Pancreas (tissue), 10 donors: ENCODE data around the gene PRKCA. TPM values are rescaled to one million over a fixed set of nuclear protein-coding genes. Genes with fewer than 3 reads are reported as not detected.

ENCODE experiments used
- ATAC-seq, 4 donors: fragments of 200-7000 bp; cut with Tn5 transposase; one replicate each; pipeline versions ENCODE4 v1.8.0 to v1.9.1; 2020; ENCODE audit warnings: mild to moderate bottlenecking in 4 of 4, moderate library complexity in 4 of 4
- DNase-seq, 6 donors: peaks; one replicate each; pipeline ENCODE4 v3.0.0-alpha.2; 2020
- FAIRE-seq: peaks from 2 replicates; lab custom pipeline; 2012; peaks lifted over from hg19 to GRCh38; lab: Jason Lieb, UNC
- H3K27ac ChIP-seq, 4 donors: fragments of 200-600 bp; sonication (generic); 1 replicate in 3 of 4; 2 replicates in 1 of 4; pipeline versions ENCODE4 v1.5.0 to v1.8.0; 2020
- H3K27me3 ChIP-seq, 4 donors: fragments of 200-600 bp; one replicate each; pipeline ENCODE4 v1.8.0; 2021
- H3K36me3 ChIP-seq, 3 donors: fragments of 200-600 bp; sonication (generic) in 1 of 3; one replicate each; pipeline versions ENCODE4 v1.5.0 to v1.8.0; 2020 to 2021
- H3K4me1 ChIP-seq, 3 donors: fragments of 200-600 bp; one replicate each; pipeline ENCODE4 v1.8.0; 2021
- H3K4me3 ChIP-seq, 4 donors: fragments of 200-600 bp; sonication (generic) in 2 of 4; one replicate each; pipeline versions ENCODE4 v1.5.0 to v1.8.0; 2020 to 2021
- H3K9me3 ChIP-seq, 4 donors: fragments of 200-600 bp; one replicate each; pipeline ENCODE4 v1.8.0; 2021
- WGBS, 2 donors: extraction: QIAGEN DNeasy Blood & Tissue Kit; methylation state at CpG; one replicate each; pipeline ENCODE4 v1.1.7; 2013; 5-methylcytosine and 5-hydroxymethylcytosine counted together
- intact Hi-C, 3 donors: fragments of 100-400 bp; cut with DNase I; formaldehyde crosslinking; loops; one replicate each; pipeline versions ENCODE4 v1.11.1 to v1.14.2; 2022
- polyA plus RNA-seq, 2 donors: library from polyadenylated mRNA; stranded (reverse); fragments of 200-250 nt; gene quantifications; one replicate each; pipeline ENCODE4 v1.2.3, GENCODE V29; 2013
- total RNA-seq, 6 donors: library from RNA; stranded (reverse); fragmentation: NEBNext Ultra II Directional in 4 of 6; extraction: Animal tissue kit (Norgen Biotek cat#: 25700) in 4 of 6; gene quantifications; one replicate each; pipeline versions ENCODE4 v1.2.1 to v1.2.4, GENCODE V29; 2021 to 2023
- TF ChIP-seq, protein P1 (sequence below), 4 donors: fragments of 200-600 bp; sonication (generic) in 3 of 4; IDR thresholded peaks; one replicate each; pipeline versions ENCODE4 v1.5.0 to v1.8.0; 2021; ENCODE audit warnings: antibody characterized with exemption in 4 of 4
- donor health status: healthy with polysubstance abuse.
- donor health status: DM: no; HTN: no; CAD: no; lungs with moderate emphysema.
- donor health status: DM: no; HTN: no; CAD: no.
- donor health status: control.
- donor health status: control.
- donor health status: Bipolar disorder and iron deficiency.
- donor health status: DM: yes; HTN: yes; CAD: no.
- donor health status: DM: no; HTN: no; CAD: no.
- donor health status: DM: no; HTN: no; CAD: no.
- donor health status: DM: yes; HTN: yes; CAD: no.

Gene PRKCA
- total and polyA plus RNA-seq, 8 donors = 3.5 to 22.3 (median 10.2) TPM

DNA sequence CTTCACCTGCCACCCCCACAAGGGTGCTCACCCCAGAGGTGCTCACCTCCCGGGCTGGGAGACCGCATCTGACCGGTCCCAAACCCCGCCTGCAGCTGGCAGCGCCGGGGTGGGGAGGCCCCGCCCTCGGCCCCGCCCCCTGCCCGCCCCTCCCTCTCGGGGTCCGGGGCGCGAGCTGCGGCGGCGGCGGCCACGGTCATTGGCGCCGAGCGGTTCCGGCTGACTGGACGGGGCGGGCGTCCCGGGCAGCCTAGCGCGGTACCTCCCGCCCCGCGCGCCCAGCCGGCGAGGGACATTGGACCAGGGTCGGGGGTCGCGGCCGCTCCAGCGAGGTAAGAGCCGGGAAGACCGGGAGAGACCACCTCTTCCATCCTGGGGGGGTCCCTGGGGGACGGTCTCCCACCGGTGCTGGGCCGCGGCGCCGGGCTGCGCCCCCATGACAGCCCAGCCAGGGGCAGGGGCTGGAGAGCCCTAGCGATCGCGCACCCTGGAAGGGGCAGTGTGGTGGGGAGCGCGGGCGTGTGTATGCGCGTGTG lies 532.6 kb downstream of the PRKCA start, which contains the start of gene CACNG5:
CACNG5 (plus strand) TSS at position 199 of the 536 bp plus-strand sequence. CDS start 42,216 bp downstream, outside the sequence.
- no peaks in the 10 kb centered on the region for H3K9me3 ChIP-seq
- intact Hi-C loops = no loop called here
- no peaks in the 10 kb centered on the region for H3K36me3 ChIP-seq
- no peak within 1 kb of the TSS for H3K27ac ChIP-seq
- WGBS, 2 donors = 8 to 9% methylated on average over 30 to 57 of the region's 57 CpGs
- no peak within 1 kb of the TSS for H3K4me3 ChIP-seq
- peak in 3 of 4 donors; percentile 65 to 84 (median 68) for ATAC-seq
- peaks cover 0 to 5% (median 0%) of the 10 kb centered on the region in 4 donors for H3K27me3 ChIP-seq
- TF ChIP-seq, protein P1, sequence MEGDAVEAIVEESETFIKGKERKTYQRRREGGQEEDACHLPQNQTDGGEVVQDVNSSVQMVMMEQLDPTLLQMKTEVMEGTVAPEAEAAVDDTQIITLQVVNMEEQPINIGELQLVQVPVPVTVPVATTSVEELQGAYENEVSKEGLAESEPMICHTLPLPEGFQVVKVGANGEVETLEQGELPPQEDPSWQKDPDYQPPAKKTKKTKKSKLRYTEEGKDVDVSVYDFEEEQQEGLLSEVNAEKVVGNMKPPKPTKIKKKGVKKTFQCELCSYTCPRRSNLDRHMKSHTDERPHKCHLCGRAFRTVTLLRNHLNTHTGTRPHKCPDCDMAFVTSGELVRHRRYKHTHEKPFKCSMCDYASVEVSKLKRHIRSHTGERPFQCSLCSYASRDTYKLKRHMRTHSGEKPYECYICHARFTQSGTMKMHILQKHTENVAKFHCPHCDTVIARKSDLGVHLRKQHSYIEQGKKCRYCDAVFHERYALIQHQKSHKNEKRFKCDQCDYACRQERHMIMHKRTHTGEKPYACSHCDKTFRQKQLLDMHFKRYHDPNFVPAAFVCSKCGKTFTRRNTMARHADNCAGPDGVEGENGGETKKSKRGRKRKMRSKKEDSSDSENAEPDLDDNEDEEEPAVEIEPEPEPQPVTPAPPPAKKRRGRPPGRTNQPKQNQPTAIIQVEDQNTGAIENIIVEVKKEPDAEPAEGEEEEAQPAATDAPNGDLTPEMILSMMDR (IDR thresholded peaks at IDR 0.05) = no peak
- no peak for FAIRE-seq
- no peak for DNase-seq
- H3K4me1 ChIP-seq = no peaks in the 10 kb centered on the region

DNA sequence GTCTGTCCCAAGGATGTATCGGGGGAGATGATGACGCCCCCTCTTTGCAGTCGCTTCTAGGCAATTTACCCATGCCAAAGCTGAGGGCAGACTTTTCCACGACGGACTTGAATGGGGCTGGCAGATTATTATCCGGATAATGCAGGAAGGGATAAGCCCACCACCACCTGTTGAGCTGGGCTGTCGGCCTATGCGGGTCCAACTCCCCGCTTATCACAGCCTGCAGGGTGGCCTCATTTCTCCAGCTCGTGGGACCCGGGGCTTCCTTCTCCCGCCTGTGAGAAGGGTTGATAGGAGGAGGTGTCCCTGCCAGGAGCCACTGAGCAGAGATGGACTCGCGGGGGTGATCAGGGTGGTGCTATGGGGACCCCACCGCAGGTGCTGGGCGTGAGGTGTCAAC lies 533.1 kb downstream of the PRKCA start:
- 47 to 50% methylated on average over 16 of the region's 16 CpGs for WGBS, 2 donors
- Histone ChIP-seq H3K9me3 (no peaks in the 10 kb centered on the region), H3K4me1 (no peaks in the 10 kb centered on the region), H3K36me3 (no peaks in the 10 kb centered on the region), H3K27me3 (peaks cover 0 to 5% (median 0%) of the 10 kb centered on the region in 4 donors), H3K27ac (no peak overlapping the region), H3K4me3 (no peak overlapping the region)
- FAIRE-seq = no peak
- TF ChIP-seq, protein P1 (IDR thresholded peaks at IDR 0.05) = no peak
- intact Hi-C loops = no loop called here
- no peak for DNase-seq
- ATAC-seq = no peak

DNA sequence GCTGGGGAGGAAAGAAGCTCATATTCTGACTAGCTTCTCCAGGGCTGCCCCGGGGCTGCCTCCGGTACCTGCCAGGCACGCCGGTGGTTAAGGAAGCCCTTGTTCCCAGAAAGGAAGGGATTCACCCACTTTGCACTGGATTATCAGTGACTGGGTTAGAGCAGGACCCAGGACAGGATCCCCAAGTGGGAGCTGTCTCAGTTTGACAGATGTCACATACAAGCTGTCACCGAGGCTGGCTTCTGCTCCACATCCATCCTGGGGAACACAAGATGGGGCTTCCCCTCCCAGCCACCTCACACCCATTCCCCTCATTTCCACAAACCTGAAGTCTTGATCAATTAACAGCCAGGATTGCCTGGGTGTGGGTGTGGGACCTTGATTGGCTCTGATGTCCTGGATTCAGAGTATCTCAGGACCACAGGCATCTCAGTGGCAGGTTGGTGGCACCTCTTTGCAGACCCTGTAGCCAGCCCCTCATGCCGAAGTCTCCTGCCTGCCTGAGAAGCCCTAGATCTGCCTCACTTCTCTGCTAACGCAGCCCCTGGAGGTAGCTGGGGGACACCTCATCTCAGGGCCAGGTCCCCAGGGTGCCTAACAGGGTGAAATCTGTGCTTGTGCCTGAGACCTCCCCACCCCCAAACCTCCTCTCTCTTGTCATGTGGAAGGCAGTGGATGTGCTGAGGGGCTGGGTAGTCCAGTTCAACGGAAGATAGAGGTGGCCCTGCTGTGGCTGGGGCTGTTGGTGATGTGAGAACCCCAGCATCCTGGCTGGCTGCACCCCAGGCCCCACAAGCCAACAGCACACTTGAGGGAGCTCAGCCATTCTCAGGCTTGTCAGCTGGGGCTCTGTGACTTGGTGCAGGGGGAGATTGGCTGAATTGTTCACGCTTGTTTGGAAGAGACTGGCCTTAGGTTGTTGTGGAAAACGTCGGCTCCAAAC lies 533.9 kb downstream of the PRKCA start:
- 74 to 75% methylated on average over 11 of the region's 11 CpGs for WGBS, 2 donors
- ATAC-seq (no peak), DNase-seq (no peak), FAIRE-seq (no peak)
- Histone ChIP-seq H3K9me3 (no peaks in the 10 kb centered on the region), H3K4me3 (no peak overlapping the region), H3K27ac (no peak overlapping the region), H3K27me3 (peaks cover 0 to 5% (median 0%) of the 10 kb centered on the region in 4 donors), H3K36me3 (no peaks in the 10 kb centered on the region), H3K4me1 (no peaks in the 10 kb centered on the region)
- TF ChIP-seq, protein P1 (IDR thresholded peaks at IDR 0.05) = no peak
- intact Hi-C loops = no loop called here

DNA sequence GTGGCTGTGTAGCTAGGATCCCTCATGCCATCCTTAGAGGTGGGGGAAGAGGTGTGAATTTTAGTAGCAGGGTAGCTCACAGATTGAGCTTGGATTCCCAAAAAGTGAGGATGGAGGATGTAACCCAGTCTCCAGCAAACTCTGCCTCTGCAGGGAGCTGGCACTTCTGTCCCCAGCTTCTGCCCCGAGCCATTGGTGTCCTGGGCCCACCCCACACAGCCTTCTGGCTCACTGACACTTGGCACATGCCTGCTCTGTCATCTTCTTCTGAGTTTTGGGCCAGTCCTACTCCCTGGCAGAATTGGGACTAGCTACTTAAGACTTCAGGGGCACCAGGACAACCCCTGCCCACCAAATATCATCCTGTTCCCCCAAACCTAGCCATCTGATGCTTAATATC lies 534.8 kb downstream of the PRKCA start:
- peaks cover 0 to 5% (median 0%) of the 10 kb centered on the region in 4 donors for H3K27me3 ChIP-seq
- FAIRE-seq (no peak), ATAC-seq (no peak), DNase-seq (no peak)
- intact Hi-C loops = no loop called here
- H3K27ac ChIP-seq = no peak overlapping the region
- 83% methylated on average over 1 of the region's 1 CpG; no CpG with 5 or more reads in 1 of the 2 donors for WGBS, 2 donors
- no peaks in the 10 kb centered on the region for H3K9me3 ChIP-seq
- no peak overlapping the region for H3K4me3 ChIP-seq
- no peaks in the 10 kb centered on the region for H3K4me1 ChIP-seq
- TF ChIP-seq, protein P1 (IDR thresholded peaks at IDR 0.05) = no peak
- no peaks in the 10 kb centered on the region for H3K36me3 ChIP-seq
